ENCODE results near the gene VTI1A. TPM values are rescaled to one million over a fixed set of nuclear protein-coding genes. Genes with fewer than 3 reads are reported as not detected.
A peak's percentile ranks its signal among the peaks of the same experiment; 100 is the strongest.

The VTI1A gene
- total RNA-seq, 1 donor from 2014 or later = 32.6 TPM

- Mint-ChIP-seq H3K4me1 (ENCODE audit: unreplicated experiment) (peaks cover 37% of the 10 kb centered on the region), H3K36me3 (no peaks in the 10 kb centered on the region), H3K27ac (no peak overlapping the region), H3K27me3 (no peaks in the 10 kb centered on the region), H3K4me3 (no peak overlapping the region), H3K9me3 (no peaks in the 10 kb centered on the region)
- no peak for TF ChIP-seq CTCF (conservative IDR thresholded peaks at IDR 0.05)
- DNase-seq (ENCODE audit: extremely low spot score, unreplicated experiment) = no peak
Measured at GRCh38 chr10:112732277-112732921, 285.4 kb downstream of the VTI1A start.

- no peak for DNase-seq (ENCODE audit: extremely low spot score, unreplicated experiment)
- Mint-ChIP-seq H3K4me3 (no peak overlapping the region), H3K4me1 (ENCODE audit: unreplicated experiment) (peaks cover 44% of the 10 kb centered on the region), H3K9me3 (no peaks in the 10 kb centered on the region), H3K27ac (no peak overlapping the region), H3K36me3 (no peaks in the 10 kb centered on the region), H3K27me3 (no peaks in the 10 kb centered on the region)
- no peak for TF ChIP-seq CTCF (conservative IDR thresholded peaks at IDR 0.05)
Measured at GRCh38 chr10:112735041-112735695, 288.2 kb downstream of the VTI1A start.

- Mint-ChIP-seq H3K9me3 (no peaks in the 10 kb centered on the region), H3K4me1 (ENCODE audit: unreplicated experiment) (peaks cover 50% of the 10 kb centered on the region), H3K36me3 (no peaks in the 10 kb centered on the region), H3K27ac (no peak overlapping the region), H3K27me3 (no peaks in the 10 kb centered on the region), H3K4me3 (no peak overlapping the region)
- no peak for DNase-seq (ENCODE audit: extremely low spot score, unreplicated experiment)
- TF ChIP-seq CTCF (conservative IDR thresholded peaks at IDR 0.05) = no peak
Measured at GRCh38 chr10:112738606-112739591, 291.9 kb downstream of the VTI1A start.

- peaks cover 48% of the 10 kb centered on the region for H3K4me1 Mint-ChIP-seq (ENCODE audit: unreplicated experiment)
- H3K9me3 Mint-ChIP-seq = no peaks in the 10 kb centered on the region
- DNase-seq (ENCODE audit: extremely low spot score, unreplicated experiment) = no peak
- H3K27ac Mint-ChIP-seq = no peak overlapping the region
- H3K4me3 Mint-ChIP-seq = no peak overlapping the region
- TF ChIP-seq CTCF (conservative IDR thresholded peaks at IDR 0.05) = no peak
- H3K36me3 Mint-ChIP-seq = peaks cover 2% of the 10 kb centered on the region
- no peaks in the 10 kb centered on the region for H3K27me3 Mint-ChIP-seq
Measured at GRCh38 chr10:112739592-112740353, 292.8 kb downstream of the VTI1A start.

- peak overlapping the region; percentile 55 for H3K4me3 Mint-ChIP-seq
- peak overlapping the region; percentile 45 for H3K27ac Mint-ChIP-seq
- H3K27me3 Mint-ChIP-seq = peaks cover 3% of the 10 kb centered on the region
- peaks cover 9% of the 10 kb centered on the region for H3K36me3 Mint-ChIP-seq
- no peaks in the 10 kb centered on the region for H3K9me3 Mint-ChIP-seq
- no peak for DNase-seq (ENCODE audit: extremely low spot score, unreplicated experiment)
- H3K4me1 Mint-ChIP-seq (ENCODE audit: unreplicated experiment) = peaks cover 54% of the 10 kb centered on the region
- no peak for TF ChIP-seq CTCF (conservative IDR thresholded peaks at IDR 0.05)
Measured at GRCh38 chr10:112741830-112742402, 294.9 kb downstream of the VTI1A start.
